SHP77 (cell line): ENCODE results near the gene SH3D21.

Source experiments
- DNase-seq, 2 experiments: peaks; one replicate each; lab custom pipeline; 2025; lab: John Stamatoyannopoulos, UW

Gene SH3D21

DNA sequence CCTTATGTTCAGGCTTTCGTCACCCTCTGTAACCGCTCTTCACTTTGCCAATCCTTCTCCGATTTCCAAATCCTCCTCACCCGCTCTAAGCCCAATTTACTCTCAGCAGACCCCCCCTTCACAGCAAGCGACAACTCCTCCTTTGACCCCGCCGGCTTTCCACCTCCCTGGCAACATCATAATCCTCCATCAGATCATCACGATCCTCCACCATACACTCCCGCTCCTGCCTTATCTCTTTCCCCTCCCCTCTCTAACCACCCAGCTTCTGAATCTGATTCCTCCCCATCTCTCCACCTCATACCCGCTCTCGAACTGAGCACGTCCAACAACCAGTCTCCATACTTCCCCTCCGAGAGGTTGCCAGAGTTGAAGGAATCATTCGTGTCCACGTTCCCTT is 24.8 kb downstream of the SH3D21 start:
- no peak for DNase-seq

DNA sequence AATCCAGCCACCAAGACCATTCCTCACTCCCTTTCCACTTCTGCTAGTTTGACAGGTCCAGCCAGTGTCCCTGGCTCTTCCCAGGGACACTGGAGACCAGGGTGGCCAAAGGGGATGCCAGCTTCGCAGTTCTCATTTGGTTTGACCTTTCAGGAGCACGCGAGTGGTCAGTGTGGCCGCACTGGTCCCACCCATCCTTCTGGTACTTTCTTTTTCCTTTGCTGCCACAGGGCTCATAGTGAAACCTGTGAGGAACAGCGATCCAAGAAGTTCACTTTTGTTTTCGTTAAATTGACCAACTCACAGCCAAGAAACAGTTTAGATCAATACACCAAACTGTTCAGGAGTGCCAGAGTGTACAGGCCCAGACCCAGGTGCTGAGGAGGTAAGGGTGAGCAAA is 31.7 kb downstream of the SH3D21 start:
- no peak for DNase-seq

DNA sequence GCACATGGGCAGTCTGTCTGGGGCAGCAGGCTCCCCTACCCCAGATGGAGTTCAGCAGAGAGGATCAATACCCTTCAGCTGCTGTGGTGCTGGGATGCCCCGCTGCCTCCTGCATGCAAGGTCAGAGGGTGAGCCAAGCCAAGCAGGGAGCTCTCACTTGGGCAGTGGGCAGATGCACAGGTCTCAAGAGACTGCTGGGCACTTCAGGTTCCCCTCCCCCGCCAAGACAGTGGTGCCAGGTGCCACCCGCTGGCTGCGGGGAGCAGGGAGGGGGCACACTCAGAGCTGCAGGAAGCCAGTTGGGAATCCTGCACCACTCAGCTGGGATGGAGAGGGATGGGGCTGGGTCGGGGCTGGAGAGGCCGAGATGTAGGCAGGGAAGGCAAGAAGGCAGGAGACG is 33.0 kb downstream of the SH3D21 start:
- DNase-seq: no peak

DNA sequence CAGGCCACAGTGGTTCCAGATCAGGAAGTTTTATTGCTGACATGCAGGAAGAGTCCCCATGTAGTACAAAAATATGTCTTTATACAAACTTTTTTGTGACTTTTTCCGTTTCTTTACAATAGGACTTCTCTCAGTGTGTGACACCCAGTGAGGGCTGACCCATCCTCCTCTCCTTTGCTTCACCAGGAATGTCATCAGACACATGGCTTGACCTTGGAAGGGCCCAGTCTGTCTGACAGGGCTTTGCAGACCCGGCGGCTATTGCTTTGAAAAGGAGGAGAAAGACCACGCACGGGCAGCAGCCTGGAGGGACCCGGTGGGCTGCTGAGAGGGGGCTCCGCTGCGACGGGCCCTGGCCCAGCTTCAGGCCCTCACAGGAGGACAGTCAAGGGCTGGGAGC is 33.4 kb downstream of the SH3D21 start:
- DNase-seq: no peak

DNA sequence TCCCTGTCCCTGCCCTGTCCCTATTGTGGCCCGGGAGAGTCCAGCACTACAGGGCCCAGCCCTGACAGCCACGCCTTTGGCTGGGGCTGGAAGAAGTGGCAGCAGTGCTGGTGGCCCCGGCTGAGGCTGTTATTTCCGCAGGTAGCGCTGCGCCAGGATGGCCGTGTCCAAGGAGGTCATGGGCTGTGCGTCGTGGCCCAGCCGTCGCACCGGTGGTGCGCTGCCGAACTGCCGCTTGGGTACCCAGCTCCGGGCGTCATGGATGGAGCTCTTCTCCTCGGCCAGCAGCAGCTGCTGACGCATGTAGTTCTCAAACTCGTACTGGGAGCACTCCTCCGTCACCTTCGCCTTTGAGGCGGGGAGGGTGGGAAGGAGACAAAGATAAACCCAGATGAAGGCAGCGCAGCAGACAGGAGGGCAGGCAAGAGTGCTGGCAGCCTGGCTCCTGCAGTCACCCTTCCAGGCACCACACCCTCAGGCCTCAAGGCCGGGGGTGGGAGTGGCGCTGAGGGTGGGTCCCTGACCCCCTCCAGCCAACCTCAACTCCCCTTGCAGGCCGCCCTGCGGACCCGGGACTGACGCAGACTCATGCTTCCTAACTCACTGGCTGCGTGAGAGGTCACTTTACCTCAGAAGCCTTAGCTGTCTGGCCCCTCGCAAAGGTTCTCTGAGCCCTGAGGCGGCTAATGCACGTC is 35.6 kb downstream of the SH3D21 start:
- no peak for DNase-seq

DNA sequence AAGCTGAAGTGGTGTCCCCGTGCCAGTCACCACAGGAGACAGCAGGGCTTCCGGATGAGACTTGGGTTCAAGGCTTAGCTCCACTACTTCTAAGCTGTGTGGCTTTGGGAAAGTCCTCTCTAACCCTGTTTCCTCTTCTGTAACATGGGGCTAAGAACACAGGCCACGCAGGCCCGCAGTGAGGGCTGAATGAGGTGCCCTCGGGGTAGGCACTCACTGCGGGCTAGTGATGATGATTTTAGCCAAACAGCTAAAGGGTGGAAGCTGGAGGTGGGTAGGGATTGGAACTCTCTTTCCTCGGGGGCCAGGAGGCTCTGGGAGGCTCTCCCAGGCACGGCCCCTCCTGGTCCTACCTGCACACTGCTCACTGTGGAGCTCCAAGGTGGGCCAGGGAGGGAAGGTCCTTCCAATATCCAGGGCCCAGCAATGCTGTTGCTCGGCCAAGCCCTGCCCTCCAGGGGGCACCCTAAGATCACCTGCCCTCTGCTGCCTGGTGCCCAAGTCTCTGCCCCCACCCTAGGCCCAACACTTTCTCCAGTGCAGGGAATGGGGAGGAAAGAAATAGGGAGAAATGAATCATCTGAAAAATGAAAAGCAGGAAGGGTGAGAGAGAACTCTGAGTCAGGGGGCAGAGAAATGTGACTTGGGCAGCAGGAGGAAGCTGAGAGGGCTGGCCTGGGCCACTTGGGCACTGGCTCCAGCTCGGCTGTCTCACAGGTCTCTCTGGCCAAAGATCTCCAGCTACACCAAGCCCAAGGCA is 36.4 kb downstream of the SH3D21 start:
- no peak for DNase-seq

DNA sequence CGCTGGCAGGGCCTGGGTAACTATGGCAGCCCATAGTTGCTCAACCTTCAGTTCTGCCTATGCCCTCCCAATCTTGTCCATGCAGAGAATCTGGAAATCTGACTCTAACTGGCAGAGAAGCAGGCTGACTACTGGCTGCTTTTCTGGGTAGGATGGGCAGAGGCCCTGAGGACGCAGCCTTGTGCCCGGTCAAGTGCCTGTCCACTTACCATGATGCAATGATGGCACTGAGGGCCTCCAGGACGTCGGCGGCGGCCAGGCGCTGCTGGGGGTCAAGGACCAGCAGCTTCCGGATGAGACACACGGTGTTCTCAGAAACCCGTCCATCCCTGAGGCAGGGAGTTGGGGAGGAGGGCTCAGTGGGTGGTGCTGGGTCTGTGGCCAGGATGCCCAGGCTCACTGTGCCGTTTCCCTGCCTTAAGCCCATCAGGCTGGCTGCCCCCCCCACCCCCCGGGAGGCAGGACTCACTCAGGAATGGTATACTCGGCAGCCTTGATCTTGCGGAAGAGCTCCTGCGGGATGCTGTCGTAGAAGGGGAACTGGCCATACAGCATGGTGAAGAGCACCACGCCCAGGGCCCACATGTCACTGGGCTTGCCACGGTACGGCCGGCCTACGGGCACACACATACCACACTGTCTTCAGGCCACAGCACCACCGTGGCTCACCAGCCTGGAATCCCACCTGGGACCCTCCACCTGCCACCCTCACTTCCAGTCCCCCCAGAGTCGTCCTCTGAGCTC is 37.7 kb downstream of the SH3D21 start:
- no peak for DNase-seq

DNA sequence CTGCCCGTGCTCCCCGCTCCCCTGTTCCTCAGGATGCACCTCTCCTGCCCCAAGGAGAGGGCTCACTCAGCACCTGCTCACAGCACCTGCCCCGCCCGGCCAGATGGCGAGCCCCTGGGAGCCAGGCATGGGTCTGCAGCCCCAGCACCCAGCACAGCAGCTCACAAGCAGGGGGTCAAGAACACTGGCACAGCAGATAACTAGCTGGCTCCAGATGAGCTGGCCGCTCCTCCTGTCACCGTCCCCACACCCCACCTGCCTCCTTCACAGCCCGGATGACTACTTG is 38.2 kb downstream of the SH3D21 start:
- DNase-seq: no peak

DNA sequence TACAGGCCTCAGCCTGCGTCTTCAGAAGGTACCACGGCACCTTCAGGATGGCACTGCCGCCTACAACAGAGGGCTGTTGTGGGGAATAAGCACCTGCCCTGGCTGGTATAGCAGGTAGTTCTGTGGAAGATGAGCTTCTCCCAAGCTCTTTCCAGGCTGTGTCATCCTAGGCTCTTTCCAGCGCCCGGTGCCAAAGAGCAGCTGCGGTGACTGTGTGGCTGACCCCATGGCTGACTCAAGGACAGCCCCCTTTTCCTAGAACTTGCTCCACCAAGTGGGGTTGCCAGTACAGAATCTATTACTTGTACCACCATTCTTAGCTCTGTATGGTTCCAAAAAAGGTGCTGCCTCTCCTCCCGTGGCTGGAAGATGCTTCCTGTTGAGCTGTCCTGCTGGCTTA is 39.2 kb downstream of the SH3D21 start:
- no peak for DNase-seq

DNA sequence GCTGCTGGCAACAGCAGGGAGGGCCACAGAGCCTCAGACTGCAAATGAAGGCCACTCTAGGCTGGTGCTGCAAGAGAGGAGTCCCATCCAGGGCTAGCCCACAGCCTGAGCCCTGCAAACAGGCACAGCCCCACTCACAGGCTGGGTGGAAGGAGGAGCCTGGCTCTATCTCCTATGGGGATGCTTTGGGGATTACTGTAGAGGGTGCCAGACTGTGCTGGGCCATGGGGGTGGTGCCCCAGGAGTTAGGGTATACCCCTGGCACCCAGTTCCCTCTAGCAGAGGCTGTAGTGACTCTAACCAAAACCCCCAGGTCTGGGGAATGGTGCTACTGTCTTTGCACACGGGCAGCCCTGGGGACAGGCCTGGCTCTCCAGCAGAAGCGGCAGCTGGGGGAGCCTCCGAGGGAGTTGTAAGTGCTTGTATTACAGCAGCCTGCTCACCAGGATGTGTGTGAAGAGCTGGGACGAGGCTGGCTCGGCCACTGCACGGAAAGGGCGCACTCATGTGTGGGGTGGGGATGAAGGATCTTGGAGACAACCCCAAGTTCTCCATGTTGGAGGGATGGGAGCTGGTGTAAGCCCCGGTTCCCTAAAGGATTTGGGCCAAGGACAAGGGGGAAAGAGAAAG is 40.7 kb downstream of the SH3D21 start:
- DNase-seq: no peak

DNA sequence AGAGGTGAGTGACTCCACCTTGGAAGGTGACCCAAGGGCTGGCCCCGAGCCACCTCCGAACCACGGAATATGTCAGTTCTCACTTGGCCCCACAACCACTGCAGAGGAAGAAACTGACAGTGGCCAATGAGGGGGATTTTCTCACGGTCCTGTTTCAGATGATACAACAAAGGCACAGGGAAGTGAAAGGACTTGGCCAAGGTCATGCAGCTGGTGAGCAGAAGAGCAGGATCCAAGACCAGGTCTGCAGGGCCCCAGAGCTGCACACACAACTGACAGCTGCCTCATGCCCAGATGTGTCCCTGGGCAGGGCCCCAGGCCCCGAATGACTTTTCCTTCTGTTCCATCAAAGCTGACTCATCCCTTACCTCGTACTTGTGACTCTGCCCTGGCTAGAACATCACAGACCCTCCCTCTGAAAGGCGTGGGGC is 43.1 kb downstream of the SH3D21 start:
- no peak for DNase-seq

DNA sequence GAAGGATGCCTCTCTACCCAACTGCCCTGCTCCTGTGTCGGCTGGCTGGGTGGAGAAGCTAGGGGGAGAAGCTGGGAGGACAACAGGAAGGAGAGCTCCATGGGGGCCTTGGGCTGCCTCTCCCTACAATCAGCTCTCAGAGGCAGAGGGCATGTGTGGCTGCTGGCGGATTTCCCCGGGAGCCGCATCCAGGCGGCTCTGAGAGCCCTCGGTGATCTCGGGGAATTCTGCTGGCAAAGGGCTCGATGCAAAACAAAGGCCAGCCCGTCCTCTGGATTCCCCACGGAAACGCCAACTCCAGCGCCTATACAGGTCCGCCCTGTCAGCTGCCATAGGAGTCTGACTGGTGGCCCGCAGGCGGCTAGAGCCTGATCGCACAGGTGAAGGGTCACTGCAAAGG is 43.7 kb downstream of the SH3D21 start:
- DNase-seq: no peak

DNA sequence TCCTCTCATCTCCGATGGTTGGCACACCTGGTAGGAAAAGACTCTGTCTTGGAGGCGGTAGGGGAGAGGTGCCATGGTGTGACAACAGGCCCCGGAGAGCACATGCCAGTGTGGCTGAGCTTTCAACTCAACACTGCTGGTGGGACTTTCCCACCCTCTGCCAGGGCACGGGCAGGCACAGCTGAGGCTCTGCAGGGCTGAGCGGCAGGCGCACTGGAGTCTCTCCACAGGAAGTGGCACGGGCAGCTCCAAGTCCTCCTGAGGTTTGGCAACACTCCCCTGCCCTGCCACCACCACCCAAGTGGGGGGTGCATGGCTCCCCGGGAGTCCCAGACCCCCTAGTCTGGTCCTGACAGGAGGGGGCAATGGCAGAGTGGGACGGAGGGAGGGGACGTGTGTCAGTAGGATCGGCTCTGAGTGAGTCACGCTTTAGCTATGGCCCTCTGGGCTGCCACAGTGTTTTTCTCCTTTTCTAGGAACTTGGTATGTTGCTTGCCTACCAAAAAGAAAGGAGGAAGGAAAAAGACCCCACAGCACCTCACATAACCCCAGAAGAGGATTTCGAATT is 44.6 kb downstream of the SH3D21 start:
- DNase-seq: no peak

DNA sequence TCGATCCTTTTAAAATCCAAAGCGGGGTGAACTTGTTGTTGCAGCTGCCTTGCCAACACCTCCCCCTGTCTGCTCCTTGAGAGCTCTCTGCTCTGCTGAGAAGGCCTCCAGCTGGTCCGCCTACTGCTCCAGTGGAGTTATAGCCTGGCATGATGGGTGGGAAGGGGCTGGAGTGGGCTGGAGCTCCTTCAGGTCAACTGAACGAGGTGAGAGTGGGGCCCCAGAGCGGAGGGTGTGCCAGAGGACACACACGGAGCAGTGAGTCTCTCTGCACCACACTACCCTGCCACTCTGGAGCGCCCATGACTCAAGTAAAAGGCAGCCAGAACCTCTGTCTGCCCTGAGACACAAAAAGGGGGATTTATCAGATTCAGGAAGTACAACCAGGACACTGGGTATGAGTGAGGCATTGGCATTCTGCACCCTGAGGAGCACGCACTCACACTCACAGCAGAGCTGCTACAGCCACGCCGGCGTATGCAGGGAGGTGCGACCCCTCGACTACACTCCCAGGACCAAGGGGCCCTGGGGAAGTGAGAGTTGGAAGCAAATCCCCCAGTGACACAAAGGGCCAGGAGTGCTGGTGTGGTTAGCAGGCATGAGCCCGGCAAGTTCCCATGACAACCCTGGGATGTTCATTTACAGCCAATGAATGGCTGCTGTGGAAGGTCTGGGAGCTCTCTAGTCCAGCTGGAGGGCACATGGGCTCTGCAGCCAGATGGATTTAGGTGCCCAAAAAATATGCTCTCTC is 45.2 kb downstream of the SH3D21 start:
- DNase-seq: no peak

DNA sequence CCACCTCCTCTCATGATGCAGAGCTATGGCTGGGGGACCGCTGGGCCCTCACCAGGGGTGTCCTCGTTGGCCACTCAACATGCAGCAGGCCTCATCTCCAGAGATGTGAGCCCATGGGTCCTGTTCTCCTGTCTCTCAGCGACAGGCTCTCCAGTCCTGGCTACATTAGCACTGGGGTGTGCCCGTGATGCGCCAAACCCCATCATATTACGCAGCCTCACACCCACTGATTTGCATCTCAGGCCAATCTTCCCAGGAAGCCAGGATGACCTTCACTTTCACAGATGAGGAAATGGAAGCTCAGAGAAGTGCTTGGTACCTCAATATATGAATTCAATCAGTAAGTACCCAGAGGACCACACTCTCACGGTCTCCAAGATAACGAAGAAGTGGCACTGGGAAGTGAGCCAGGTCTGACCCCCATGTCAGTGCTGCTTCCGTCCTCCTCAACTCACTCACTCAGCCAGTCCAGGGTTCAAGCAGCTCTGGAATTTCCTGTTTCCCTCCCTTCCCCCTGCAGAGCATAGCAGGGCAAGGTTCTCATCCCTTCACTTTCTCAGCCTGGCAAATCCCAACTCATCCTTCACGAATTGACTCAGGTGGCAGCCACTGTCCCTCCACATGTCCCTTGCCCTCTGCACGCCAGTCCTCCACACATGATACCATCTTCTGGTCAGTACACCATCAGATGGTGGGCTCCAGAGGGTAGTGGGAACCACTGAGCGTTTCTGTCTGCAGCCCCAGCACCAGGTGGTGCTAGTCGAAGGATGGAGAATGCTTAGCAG is 46.1 kb downstream of the SH3D21 start:
- no peak for DNase-seq

DNA sequence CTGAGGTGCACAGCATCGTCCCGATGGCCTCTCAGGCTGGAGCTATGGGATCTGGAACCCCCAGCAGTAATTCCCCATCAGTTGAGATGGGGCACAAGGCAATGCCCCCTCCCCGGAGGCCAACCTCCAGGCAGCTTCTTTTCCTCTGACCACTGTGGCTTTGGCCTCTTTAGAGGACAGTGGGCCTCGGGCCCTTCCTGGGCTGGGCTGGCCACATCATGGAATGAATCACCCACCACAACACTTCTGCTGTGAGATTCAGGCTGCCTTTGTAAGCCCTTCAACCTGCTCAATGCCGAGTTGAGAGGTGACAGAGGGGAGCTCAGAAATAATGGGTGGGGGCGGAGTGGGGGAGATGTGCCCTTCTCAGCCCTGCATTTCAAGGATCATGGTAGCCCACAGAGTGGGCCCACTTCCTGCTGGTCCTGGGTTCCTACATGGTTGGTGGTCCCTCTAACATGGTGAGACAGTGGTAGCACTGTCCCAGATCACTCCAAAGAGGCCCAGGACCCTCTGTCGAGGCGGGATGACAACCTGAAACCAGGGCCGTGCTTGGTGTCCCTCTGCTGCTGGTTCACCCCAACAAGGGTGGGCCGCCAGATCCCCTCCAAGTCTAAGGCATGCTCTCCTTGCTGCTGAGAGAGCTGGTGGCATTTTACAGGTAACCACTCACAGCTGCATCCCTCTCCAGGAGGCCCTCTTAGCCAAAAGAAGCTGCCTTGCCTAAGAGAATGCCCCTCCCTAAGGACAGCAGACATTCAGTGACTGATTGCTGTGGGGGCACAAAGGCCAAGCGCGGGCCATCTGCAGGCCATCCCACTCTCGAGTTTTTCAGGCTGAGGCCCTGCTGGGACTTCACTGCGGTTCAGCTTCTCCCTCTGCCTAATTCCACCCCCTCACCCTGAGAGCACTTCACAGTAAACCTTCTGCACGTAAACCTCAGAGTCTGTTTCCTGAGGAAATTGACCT is 47.0 kb downstream of the SH3D21 start:
- no peak for DNase-seq

DNA sequence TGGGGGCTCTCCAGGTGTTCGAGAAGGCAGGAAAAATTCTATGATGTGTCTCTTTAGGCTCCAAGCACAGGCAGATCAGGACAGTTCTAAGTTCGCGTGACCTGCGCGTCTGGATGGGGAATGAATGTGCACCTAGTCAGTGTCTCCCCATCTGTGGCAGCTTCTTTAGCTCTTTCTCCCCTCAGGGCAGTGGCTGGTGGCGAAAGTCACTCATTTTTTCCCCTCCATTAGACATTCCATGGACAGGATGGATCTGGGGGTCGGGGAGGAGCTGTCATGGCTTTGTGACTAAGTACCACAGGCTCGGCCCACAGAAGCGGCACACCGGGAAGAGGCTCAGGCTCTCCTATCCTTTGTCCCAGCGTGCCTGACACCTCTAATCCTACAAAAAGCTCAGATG is 48.3 kb downstream of the SH3D21 start:
- DNase-seq: no peak

DNA sequence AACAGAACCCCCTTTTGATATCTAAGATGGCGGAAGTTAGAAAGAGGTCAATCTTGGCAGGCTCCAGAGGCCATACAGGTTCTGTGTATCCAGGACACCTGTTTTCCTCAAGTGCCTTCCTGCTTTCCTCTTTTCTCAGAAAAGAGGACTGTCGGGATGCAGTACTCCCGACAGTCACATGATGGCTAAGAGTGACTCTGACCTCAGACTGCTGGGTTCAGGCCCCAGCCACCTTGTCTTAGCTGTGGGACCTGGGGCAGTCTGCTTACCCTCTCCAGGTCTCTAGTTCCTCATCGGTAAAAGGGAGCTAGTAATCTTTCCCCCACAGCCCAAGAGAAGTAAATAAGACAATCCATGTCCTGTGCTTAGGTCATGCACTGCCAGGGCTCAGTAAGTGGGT is 49.6 kb downstream of the SH3D21 start:
- no peak for DNase-seq

DNA sequence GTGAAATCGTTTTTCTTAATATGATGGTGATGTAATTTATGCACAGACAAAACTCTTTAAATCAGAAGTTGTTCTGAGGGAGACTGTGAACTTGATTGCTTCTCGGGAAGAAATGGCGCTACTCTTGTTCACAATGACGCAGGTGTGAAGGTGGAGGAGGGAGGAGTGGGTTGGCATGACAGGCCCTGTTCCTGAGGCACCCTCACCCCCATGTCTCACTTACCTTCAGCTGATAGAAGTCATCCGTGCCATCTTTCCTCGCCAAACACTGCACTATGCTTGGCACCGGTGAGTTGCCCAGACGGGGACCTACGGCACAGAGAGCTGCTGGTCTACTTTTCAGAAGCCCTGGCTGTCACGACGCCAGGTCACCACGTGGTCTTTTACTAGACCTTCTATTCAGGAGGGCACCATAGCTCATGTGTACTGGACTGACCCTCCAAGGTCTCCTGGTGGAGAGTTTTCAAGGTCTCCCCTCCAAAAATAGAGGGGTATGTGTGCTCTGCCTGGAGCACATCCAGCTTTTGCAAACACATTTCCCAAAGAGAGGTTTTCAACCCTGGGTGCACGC is 52.4 kb downstream of the SH3D21 start:
- DNase-seq: no peak
